ENCODE data around the gene ZBTB20.

ZBTB20 gene

GRCh38 chr3:115146418-115147328, at the start of gene ZBTB20:
ZBTB20 (minus strand) TSS chr3:115147288.
- TF ChIP-seq ISL1 (CRISPR knock-in tag; IDR thresholded peaks at IDR 0.05) (no peak), PPARA (CRISPR knock-in tag; IDR thresholded peaks at IDR 0.05; ENCODE audit: borderline replicate concordance) (no peak), CSDC2 (CRISPR knock-in tag; IDR thresholded peaks at IDR 0.05) (no peak), ESRRG (CRISPR knock-in tag; IDR thresholded peaks at IDR 0.05) (no peak), ARNTL (CRISPR knock-in tag; IDR thresholded peaks at IDR 0.05; ENCODE audit: borderline replicate concordance, low read depth) (no peak), ZNF8 (CRISPR knock-in tag; IDR thresholded peaks at IDR 0.05) (no peak), CREB5 (CRISPR knock-in tag; IDR thresholded peaks at IDR 0.05; ENCODE audit: low read depth) (no peak), ZNF565 (CRISPR knock-in tag; conservative IDR thresholded peaks at IDR 0.05; ENCODE audit: low read depth) (no peak), GLIS3 (CRISPR knock-in tag; IDR thresholded peaks at IDR 0.05) (peak; percentile 51; the same call in 1 of the 2 replicates), TOX (CRISPR knock-in tag; IDR thresholded peaks at IDR 0.05; ENCODE audit: borderline replicate concordance) (no peak), POU6F1 (CRISPR knock-in tag; IDR thresholded peaks at IDR 0.05; ENCODE audit: borderline replicate concordance, low read depth) (no peak), CSRNP3 (CRISPR knock-in tag; IDR thresholded peaks at IDR 0.05) (no peak), TSHZ2 (CRISPR knock-in tag; IDR thresholded peaks at IDR 0.05) (0 out of 2 replicates have a peak, but pooled peaks have one; percentile 17), SNAI2 (CRISPR knock-in tag; IDR thresholded peaks at IDR 0.05) (no peak), OSR1 (CRISPR knock-in tag; IDR thresholded peaks at IDR 0.05) (no peak), ZFP3 (CRISPR knock-in tag; IDR thresholded peaks at IDR 0.05) (no peak), PATZ1 (CRISPR knock-in tag; IDR thresholded peaks at IDR 0.05; ENCODE audit: borderline replicate concordance) (peak; percentile 79; the same call in 1 of the 2 replicates), BACH2 (CRISPR knock-in tag; IDR thresholded peaks at IDR 0.05; ENCODE audit: borderline replicate concordance) (no peak), TCF4 (CRISPR knock-in tag; IDR thresholded peaks at IDR 0.05; ENCODE audit: borderline replicate concordance) (no peak), ZNF70 (CRISPR knock-in tag; IDR thresholded peaks at IDR 0.05) (no peak)
- peak; percentile 26 for ATAC-seq

- ATAC-seq = no peak
- TF ChIP-seq ESRRG (CRISPR knock-in tag; IDR thresholded peaks at IDR 0.05) (no peak), CSRNP3 (CRISPR knock-in tag; IDR thresholded peaks at IDR 0.05) (no peak), ZNF8 (CRISPR knock-in tag; IDR thresholded peaks at IDR 0.05) (no peak), SNAI2 (CRISPR knock-in tag; IDR thresholded peaks at IDR 0.05) (no peak), TSHZ2 (CRISPR knock-in tag; IDR thresholded peaks at IDR 0.05) (no peak), ZNF565 (CRISPR knock-in tag; conservative IDR thresholded peaks at IDR 0.05; ENCODE audit: low read depth) (no peak), BACH2 (CRISPR knock-in tag; IDR thresholded peaks at IDR 0.05; ENCODE audit: borderline replicate concordance) (no peak), ZFP3 (CRISPR knock-in tag; IDR thresholded peaks at IDR 0.05) (no peak), PPARA (CRISPR knock-in tag; IDR thresholded peaks at IDR 0.05; ENCODE audit: borderline replicate concordance) (no peak), TCF4 (CRISPR knock-in tag; IDR thresholded peaks at IDR 0.05; ENCODE audit: borderline replicate concordance) (no peak), ZNF70 (CRISPR knock-in tag; IDR thresholded peaks at IDR 0.05) (no peak), RARB (CRISPR knock-in tag; IDR thresholded peaks at IDR 0.05) (no peak)
Measured at GRCh38 chr3:115194476-115194875, 47.4 kb upstream of the ZBTB20 start.

Data from SK-N-SH treated with all-trans-retinoic acid at 6 μM for 48 hours (cell line).